Measurements from ENCODE around the gene MYO5C. TPM values are rescaled to one million over a fixed set of nuclear protein-coding genes. Genes with fewer than 3 reads are reported as not detected.

The MYO5C gene
- total RNA-seq, 1 experiment from 2014 or later = 0.43 TPM

DNA sequence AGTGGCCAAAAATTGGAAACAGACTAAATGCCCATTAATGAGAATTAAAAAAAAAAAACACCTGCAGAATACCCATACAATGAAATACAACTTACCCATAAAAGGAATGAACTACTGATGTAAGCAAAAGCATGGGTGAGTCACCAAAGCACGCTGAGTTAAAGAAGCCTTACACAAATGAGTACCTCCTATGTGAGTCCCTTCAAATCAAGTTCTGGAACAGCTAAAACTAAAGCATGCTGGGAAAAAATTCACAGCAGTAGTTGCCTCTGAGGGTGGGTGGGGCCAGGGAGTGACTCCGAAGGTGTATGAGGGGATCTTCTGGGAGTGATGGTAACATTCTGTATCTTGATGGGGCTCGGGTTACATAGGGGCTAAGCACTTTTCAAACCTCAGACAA, 11.4 kb downstream of the MYO5C start:
- Histone ChIP-seq H3K27me3 (replicated peaks; ENCODE audit: insufficient read depth, low read depth, low read length, poor library complexity) (no peaks in the 10 kb centered on the region), H3K4me3 (ENCODE audit: low read depth, low read length, poor library complexity, severe bottlenecking) (no peak overlapping the region), H3K9me3 (ENCODE audit: low read depth, low read length, poor library complexity, severe bottlenecking) (no peaks in the 10 kb centered on the region), H3K4me1 (ENCODE audit: insufficient read depth, low read length, poor library complexity, severe bottlenecking) (no peaks in the 10 kb centered on the region), H3K36me3 (ENCODE audit: insufficient read depth, low read length, poor library complexity, severe bottlenecking) (no peaks in the 10 kb centered on the region), H3K27ac (ENCODE audit: low read depth, low read length, poor library complexity, severe bottlenecking) (no peak overlapping the region)
- peak; percentile 61 for DNase-seq (ENCODE audit: low spot score)
- BruUV-seq (replicated peaks) = no TSS peak
- intact Hi-C loops (cut with micrococcal nuclease; ENCODE audit: unreplicated experiment) = no loop called here
- POLR2A ChIA-PET (ENCODE audit: low non-redundant PET) = no interaction called here
- CTCF ChIA-PET = interaction anchor here (0.6 kb wide), 1 partner anchor 57 kb away, joined by 8 read pairs; no protein-coding TSS in a partner anchor
- TF ChIP-seq, protein P1, sequence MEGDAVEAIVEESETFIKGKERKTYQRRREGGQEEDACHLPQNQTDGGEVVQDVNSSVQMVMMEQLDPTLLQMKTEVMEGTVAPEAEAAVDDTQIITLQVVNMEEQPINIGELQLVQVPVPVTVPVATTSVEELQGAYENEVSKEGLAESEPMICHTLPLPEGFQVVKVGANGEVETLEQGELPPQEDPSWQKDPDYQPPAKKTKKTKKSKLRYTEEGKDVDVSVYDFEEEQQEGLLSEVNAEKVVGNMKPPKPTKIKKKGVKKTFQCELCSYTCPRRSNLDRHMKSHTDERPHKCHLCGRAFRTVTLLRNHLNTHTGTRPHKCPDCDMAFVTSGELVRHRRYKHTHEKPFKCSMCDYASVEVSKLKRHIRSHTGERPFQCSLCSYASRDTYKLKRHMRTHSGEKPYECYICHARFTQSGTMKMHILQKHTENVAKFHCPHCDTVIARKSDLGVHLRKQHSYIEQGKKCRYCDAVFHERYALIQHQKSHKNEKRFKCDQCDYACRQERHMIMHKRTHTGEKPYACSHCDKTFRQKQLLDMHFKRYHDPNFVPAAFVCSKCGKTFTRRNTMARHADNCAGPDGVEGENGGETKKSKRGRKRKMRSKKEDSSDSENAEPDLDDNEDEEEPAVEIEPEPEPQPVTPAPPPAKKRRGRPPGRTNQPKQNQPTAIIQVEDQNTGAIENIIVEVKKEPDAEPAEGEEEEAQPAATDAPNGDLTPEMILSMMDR (conservative IDR thresholded peaks at IDR 0.05; ENCODE audit: low read depth, low read length) = no peak
- TF ChIP-seq EZH2 (IDR thresholded peaks at IDR 0.05; ENCODE audit: borderline replicate concordance, low read depth, low read length, poor library complexity, severe bottlenecking) = no peak

DNA sequence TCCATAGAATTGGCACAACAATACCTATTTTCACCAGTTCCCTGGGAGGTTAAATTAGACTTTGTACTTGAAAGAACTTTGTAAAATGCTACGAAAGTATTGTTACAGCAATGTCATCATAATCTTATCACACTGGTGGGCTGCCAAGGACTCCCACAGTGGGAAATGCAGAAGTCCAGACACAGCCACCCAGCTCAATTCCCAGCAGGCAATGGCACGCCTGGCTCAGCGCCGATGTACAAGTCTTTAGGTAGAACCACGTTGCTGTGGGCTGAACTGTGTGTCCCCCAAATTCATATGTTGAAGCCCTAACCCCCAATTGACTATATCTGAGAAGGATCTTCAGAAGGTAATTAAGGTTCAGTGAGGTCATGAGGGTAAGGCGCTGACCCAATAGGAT, 12.3 kb downstream of the MYO5C start:
- Histone ChIP-seq H3K4me3 (ENCODE audit: low read depth, low read length, poor library complexity, severe bottlenecking) (no peak overlapping the region), H3K4me1 (ENCODE audit: insufficient read depth, low read length, poor library complexity, severe bottlenecking) (no peaks in the 10 kb centered on the region), H3K36me3 (ENCODE audit: insufficient read depth, low read length, poor library complexity, severe bottlenecking) (no peaks in the 10 kb centered on the region), H3K9me3 (ENCODE audit: low read depth, low read length, poor library complexity, severe bottlenecking) (no peaks in the 10 kb centered on the region), H3K27me3 (replicated peaks; ENCODE audit: insufficient read depth, low read depth, low read length, poor library complexity) (no peaks in the 10 kb centered on the region), H3K27ac (ENCODE audit: low read depth, low read length, poor library complexity, severe bottlenecking) (no peak overlapping the region)
- no peak for DNase-seq (ENCODE audit: low spot score)
- ChIA-PET CTCF (no interaction called here), POLR2A (ENCODE audit: low non-redundant PET) (no interaction called here)
- no TSS peak for BruUV-seq (replicated peaks)
- TF ChIP-seq EZH2 (IDR thresholded peaks at IDR 0.05; ENCODE audit: borderline replicate concordance, low read depth, low read length, poor library complexity, severe bottlenecking) = no peak
- TF ChIP-seq, protein P1 (conservative IDR thresholded peaks at IDR 0.05; ENCODE audit: low read depth, low read length) = no peak
- intact Hi-C loops (cut with micrococcal nuclease; ENCODE audit: unreplicated experiment) = no loop called here

DNA sequence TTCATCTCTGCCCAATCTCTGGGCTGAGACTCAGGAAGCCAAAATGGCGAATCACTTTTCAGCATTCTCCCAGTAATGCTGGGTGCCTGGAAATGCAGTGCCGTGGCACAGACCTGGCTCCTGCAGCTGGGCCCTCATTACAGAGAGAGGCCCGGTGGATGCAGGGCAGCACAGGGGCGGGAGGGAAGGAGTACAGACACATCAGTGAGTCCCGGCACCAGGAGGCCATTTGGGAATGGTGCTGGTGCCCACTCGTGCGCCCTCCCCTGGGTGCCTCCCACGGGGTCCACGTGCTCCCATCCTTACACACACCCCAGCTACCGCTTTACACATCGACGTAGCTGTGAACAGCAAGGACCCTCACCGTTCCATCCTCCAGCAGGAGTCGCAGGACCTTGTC, 13.2 kb downstream of the MYO5C start:
- BruUV-seq (replicated peaks) = no TSS peak
- H3K4me3 ChIP-seq (ENCODE audit: low read depth, low read length, poor library complexity, severe bottlenecking) = no peak overlapping the region
- H3K9me3 ChIP-seq (ENCODE audit: low read depth, low read length, poor library complexity, severe bottlenecking) = no peaks in the 10 kb centered on the region
- no peaks in the 10 kb centered on the region for H3K36me3 ChIP-seq (ENCODE audit: insufficient read depth, low read length, poor library complexity, severe bottlenecking)
- intact Hi-C loops (cut with micrococcal nuclease; ENCODE audit: unreplicated experiment) = no loop called here
- POLR2A ChIA-PET (ENCODE audit: low non-redundant PET) = no interaction called here
- H3K27me3 ChIP-seq (replicated peaks; ENCODE audit: insufficient read depth, low read depth, low read length, poor library complexity) = no peaks in the 10 kb centered on the region
- DNase-seq (ENCODE audit: low spot score) = no peak
- TF ChIP-seq, protein P1 (conservative IDR thresholded peaks at IDR 0.05; ENCODE audit: low read depth, low read length) = no peak
- no peak for TF ChIP-seq EZH2 (IDR thresholded peaks at IDR 0.05; ENCODE audit: borderline replicate concordance, low read depth, low read length, poor library complexity, severe bottlenecking)
- H3K27ac ChIP-seq (ENCODE audit: low read depth, low read length, poor library complexity, severe bottlenecking) = no peak overlapping the region
- CTCF ChIA-PET = no interaction called here
- H3K4me1 ChIP-seq (ENCODE audit: insufficient read depth, low read length, poor library complexity, severe bottlenecking) = no peaks in the 10 kb centered on the region

All from A673 (cell line).